Fibroblast of gingiva (primary cell): ENCODE results near the gene RFXANK.
"Not testable (repeated sequence)": the region's sequence is repeated elsewhere in the genome, so short reads cannot be mapped to it uniquely, and the experiment has no call there.

Experiments
- DNase-seq: peaks from one replicate; pipeline ENCODE4 v3.0.0-alpha.2; 2011; ENCODE audit warnings: low read depth

Gene RFXANK

GRCh38 chr19:19206938-19207337, 14.9 kb downstream of the RFXANK start:
- DNase-seq, result no peak

DNA sequence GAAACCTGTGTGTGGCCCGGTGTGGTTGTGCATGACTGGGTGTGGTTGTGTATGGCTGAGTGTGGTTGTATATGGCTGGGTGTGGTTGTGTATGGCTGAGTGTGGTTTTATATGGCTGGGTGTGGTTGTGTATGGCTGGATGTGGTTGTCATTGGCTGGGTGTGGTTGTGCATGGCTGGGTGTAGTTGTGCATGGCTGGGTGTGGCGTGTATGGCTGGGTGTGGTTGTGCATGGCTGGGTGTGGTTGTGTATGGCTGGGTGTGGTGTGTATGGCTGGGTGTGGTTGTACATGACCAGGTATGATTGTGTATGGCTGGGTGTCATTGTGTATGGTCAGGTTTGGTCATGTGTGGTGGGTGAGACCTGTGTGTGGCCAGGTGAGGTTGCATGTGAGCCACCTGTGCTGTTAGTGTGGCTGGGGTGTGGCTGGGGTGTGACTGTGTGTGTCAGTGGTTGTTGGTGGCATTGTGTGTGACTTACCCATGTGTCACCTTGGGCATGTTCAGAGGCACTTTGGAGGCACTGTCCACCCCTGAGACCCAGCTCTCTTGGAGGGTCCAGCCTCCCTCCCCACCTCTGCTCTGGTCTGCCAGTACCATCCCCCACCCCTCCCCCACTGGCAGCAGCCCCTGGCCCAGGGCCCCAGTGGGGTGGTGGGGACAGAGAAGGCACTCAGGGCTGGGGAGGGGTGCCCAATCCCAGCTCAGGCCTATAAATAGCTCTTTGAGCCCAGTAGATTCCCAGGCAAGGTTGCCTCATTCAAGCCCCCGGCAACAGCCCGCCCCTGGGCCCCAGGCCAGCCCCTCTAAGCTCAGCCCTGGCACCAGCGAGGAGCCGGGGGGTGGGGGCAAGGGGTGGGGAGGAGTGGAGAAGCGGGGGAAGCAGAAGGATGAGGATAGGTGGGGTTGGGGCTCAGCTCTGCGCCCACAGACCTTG, 15.8 kb downstream of the RFXANK start:
- DNase-seq, result no peak

GRCh38 chr19:19209372-19209771, 17.3 kb downstream of the RFXANK start:
- DNase-seq, result no peak

- no peak for DNase-seq
Observed at GRCh38 chr19:19211499-19212420, 19.7 kb downstream of the RFXANK start, which contains the start of gene NCAN. Gene NCAN, plus strand, starts transcription at chr19:19211958. Its CDS starts 4,996 bp downstream, at chr19:19216954.

- no peak for DNase-seq
Observed at GRCh38 chr19:19212916-19213315, 20.9 kb downstream of the RFXANK start.

- DNase-seq, result no peak
Observed at GRCh38 chr19:19213426-19214158, 21.5 kb downstream of the RFXANK start.

DNA sequence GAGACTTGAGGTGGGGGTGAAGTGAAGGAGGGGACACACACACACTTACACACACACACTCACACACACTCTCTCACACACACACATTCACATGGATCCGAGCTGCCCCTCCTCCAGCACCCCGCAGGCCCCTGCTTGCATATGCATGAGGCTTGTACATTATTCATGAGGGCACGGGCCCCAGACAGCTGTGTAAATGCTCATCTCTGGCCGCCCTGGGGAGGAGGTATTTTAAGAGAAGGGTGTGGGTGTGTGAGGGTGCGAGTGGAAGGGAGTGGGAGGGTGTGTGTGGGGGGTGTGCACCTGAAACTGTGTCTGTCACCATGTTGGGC, 22.1 kb downstream of the RFXANK start:
- no peak for DNase-seq

- DNase-seq, result peak; percentile 18
Observed at GRCh38 chr19:19214892-19215291, 22.8 kb downstream of the RFXANK start.

DNA sequence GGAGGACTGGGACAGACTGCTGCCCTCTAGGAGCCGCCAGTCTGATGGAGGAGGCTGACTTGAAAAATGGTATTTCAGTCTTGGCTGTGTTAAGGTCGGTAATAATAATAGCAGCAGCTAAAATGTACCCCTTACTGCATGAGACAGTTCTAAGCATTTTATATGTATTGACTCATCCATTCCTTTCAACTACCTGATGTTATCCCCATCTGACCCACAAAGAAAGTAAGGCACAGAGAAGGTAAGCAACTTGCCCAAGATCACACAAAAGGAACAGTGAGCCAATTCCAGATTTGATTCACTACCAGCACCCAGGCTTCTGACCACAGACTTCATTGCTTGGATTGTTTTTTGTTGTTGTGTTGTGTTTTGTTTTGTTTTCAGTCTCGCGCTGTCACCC, 23.7 kb downstream of the RFXANK start:
- DNase-seq, result no peak

DNA sequence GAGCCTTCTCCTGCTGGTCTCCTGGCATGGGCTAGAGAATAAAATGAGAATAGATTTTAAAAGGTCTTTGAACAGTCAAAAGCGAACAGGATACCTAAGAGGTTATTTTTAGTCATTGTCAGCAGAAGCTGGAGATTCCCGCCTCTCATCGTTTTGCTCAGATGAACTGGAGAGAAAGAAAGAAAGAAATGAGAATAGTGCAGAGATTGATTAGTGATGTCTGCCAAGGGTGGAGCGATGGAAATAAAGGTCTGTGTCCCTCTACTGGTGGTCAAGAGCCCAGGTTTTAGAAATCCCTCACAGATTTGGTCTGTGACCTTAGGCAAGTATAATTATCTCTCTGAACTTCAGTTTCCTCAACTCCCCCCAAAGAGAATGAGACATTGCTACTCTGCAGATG, 25.0 kb downstream of the RFXANK start:
- no peak for DNase-seq

DNA sequence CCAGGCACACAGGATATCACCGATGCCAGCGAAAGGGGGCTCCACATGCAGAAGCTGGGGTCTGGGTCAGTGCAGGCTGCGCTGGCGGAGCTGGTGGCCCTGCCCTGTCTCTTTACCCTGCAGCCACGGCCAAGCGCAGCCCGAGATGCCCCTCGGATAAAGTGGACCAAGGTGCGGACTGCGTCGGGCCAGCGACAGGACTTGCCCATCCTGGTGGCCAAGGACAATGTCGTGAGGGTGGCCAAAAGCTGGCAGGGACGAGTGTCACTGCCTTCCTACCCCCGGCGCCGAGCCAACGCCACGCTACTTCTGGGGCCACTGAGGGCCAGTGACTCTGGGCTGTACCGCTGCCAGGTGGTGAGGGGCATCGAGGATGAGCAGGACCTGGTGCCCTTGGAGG, 26.9 kb downstream of the RFXANK start:
- no peak for DNase-seq

DNA sequence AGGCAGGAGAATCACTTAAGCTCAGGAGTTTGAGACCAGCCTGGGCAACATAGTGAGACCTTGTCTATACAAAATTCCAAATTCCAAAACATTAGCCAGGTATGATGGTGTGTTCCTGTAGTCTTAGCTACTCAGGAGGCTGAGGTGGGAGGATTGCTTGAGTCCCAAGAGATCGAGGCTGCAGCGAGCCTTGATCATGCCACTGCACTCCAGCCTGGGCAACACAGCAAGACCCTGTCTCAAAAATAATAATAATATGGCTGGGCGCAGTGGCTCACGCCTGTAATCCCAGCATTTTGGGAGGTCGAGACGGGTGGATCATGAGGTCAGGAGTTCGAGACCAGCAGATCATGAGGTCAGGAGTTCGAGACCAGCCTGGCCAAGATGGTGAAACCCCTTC, 28.9 kb downstream of the RFXANK start:
- not testable (repeated sequence) for DNase-seq

GRCh38 chr19:19223060-19223459, 31.0 kb downstream of the RFXANK start:
- DNase-seq, result no peak

GRCh38 chr19:19223636-19224035, 31.6 kb downstream of the RFXANK start:
- no peak for DNase-seq

DNA sequence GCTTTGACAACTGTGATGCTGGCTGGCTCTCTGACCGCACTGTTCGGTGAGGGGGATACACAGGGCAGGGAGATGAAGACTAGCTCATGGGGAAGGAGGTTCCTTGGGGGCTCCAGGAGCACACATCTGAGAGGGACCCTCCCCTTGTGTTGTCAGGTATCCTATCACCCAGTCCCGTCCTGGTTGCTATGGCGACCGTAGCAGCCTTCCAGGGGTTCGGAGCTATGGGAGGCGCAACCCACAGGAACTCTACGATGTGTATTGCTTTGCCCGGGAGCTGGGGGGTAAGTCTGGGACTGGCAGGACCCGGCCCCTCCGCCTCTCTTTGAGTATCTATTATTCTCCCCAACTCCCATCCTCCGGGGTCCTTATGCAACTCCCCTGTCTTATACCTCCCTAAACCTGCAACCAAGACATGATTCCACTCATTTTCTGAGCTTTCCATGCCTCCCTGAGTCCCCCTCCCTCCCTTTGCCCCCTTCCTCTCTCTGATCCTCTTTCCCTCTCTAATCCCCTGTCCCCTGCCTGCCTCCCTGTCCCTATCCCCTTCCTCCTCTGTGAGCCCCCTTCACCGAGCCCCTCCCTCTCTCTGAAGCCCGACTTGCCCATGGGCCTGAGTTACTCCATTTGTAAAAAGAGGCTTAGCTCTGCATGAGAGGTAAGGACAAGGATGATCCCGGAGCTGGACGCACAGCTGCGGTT, 32.2 kb downstream of the RFXANK start:
- DNase-seq, result no peak

DNA sequence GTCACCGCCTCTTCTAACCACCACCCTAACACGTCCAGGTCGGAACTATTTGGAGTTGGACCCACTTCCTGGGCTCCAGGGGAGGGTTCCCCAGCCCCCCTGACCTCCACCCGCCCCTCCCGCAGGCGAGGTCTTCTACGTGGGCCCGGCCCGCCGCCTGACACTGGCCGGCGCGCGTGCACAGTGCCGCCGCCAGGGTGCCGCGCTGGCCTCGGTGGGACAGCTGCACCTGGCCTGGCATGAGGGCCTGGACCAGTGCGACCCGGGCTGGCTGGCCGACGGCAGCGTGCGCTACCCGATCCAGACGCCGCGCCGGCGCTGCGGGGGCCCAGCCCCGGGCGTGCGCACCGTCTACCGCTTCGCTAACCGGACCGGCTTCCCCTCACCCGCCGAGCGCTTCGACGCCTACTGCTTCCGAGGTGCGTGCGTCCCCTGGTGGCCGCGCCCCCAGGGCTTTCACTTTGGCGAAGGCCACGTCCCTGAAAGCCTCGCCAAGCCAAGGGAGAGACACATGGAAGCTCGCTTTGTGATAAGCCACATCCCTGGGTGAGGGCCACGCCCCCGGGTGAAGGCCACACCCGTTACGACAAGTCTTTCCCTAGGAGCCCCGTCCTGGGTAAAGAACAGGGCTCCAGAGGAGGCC, 32.9 kb downstream of the RFXANK start:
- peak; percentile 41 for DNase-seq

- no peak for DNase-seq
Observed at GRCh38 chr19:19226204-19226603, 34.1 kb downstream of the RFXANK start.

- DNase-seq, result no peak
Observed at GRCh38 chr19:19226663-19227062, 34.6 kb downstream of the RFXANK start.

GRCh38 chr19:19227217-19227616, 35.2 kb downstream of the RFXANK start:
- no peak for DNase-seq

- DNase-seq, result no peak
Observed at GRCh38 chr19:19229701-19230100, 37.6 kb downstream of the RFXANK start.

DNA sequence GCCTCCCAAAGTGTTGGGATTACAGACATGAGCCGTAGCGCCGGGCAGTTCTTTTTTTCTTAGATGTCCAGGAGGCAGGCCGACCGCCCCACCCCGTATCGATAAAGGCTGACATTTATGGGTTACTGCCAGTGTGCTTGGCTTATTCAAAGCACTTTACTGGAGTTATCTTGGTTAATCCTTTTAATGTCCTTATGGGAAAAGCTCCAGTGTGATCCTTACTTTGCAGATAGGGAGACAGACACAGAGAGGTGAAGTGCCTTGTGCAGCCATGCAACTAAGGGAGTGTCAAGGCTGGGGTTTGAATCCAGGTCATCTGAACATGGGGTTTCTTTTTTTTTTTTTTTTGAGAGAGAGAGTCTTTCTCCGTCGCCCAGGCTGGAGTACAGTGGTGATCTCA, 38.9 kb downstream of the RFXANK start:
- no peak for DNase-seq
